Activated CD4-positive, alpha-beta memory T cell treated with anti-CD3 and anti-CD28 coated beads for 36 hours (primary cell): ENCODE measurements around the gene OLA1. TPM values are rescaled to one million over a fixed set of nuclear protein-coding genes. Genes with fewer than 3 reads are reported as not detected.

Experiments
- CTCF ChIA-PET: fragments of 350-600 bp; sonication (Branson Sonifier 250); formaldehyde crosslinking; loops from one replicate; lab custom pipeline; 2021; ENCODE audit warnings: antibody characterized with exemption, inconsistent platforms; lab: Charles Lee
- POLR2A ChIA-PET: fragments of 350-600 bp; sonication (Branson Sonifier 250); formaldehyde crosslinking; loops from one replicate; lab custom pipeline; 2021; ENCODE audit warnings: antibody characterized with exemption; lab: Charles Lee
- DNase-seq: peaks from one replicate; pipeline ENCODE4 v3.0.0-alpha.2; 2020
- H3K27ac Mint-ChIP-seq: one replicate; pipeline ENCODE4 v1.8.0; 2021; ENCODE audit warnings: mixed read lengths
- H3K27me3 Mint-ChIP-seq: one replicate; pipeline ENCODE4 v1.8.0; 2021; ENCODE audit warnings: mixed read lengths
- H3K36me3 Mint-ChIP-seq: one replicate; pipeline ENCODE4 v1.8.0; 2021; ENCODE audit warnings: mixed read lengths
- H3K4me1 Mint-ChIP-seq: one replicate; pipeline ENCODE4 v1.8.0; 2021; ENCODE audit warnings: low read depth, mixed read lengths
- H3K4me3 Mint-ChIP-seq: one replicate; pipeline ENCODE4 v1.8.0; 2021; ENCODE audit warnings: mild to moderate bottlenecking, mixed read lengths
- H3K9me3 Mint-ChIP-seq: one replicate; pipeline ENCODE4 v1.8.0; 2021; ENCODE audit warnings: mixed read lengths
- intact Hi-C: fragments of 100-400 bp; cut with micrococcal nuclease; formaldehyde crosslinking; loops from one replicate; pipeline ENCODE4 v1.15.1; 2023
- total RNA-seq, 2 experiments: library from RNA; stranded (reverse); gene quantifications; one replicate each; pipeline ENCODE4 v1.2.3, GENCODE V29; 2021

Gene OLA1
- total RNA-seq, 2 experiments from 2014 or later, result 111 to 117 TPM

DNA sequence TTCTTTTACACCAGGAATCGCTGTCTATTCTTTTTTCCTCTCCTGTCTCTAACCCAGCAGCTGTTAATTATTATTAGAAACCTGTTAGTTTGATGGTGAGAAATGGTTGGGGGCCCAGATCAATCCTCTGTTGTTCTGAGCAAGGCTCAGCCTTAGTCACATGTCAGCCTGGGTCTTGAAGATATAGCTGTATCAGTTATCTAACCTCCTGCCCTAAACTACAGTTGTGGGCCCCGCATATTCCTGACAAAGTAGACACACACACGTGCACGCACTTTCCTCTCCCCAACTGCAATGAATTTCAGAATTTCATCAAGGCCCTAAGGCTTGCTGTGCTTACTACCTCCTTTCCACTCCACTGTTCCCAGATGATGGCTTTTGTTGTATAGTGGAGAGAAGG, 54.6 kb downstream of the OLA1 start:
- peaks cover 4% of the 10 kb centered on the region for H3K4me1 Mint-ChIP-seq
- no peak overlapping the region for H3K4me3 Mint-ChIP-seq
- H3K36me3 Mint-ChIP-seq, result no peaks in the 10 kb centered on the region
- no peaks in the 10 kb centered on the region for H3K27me3 Mint-ChIP-seq
- DNase-seq, result no peak
- intact Hi-C loops, result no loop called here
- ChIA-PET POLR2A (no interaction called here), CTCF (no interaction called here)
- no peak overlapping the region for H3K27ac Mint-ChIP-seq
- no peaks in the 10 kb centered on the region for H3K9me3 Mint-ChIP-seq

DNA sequence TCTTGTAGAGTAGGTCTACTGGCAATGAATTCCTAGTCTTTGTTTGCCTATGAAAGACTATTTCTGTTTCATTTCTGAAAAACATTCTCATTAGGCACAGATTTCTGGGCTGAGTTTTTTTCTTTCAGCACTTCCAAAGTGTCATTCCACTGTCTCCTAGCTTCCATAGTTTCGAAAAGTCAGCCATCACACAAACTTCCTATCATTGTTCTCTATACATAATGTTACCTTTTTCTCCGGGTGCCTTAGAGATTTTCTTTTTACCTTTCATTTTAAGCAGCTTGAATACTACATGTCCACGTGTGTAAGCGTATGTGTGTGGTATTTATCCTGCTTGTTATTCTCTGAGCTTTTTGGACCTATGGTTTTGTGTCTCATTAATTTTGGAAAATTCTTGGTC, 55.7 kb downstream of the OLA1 start:
- H3K27ac Mint-ChIP-seq, result no peak overlapping the region
- no peak overlapping the region for H3K4me3 Mint-ChIP-seq
- H3K9me3 Mint-ChIP-seq, result no peaks in the 10 kb centered on the region
- ChIA-PET POLR2A (no interaction called here), CTCF (no interaction called here)
- H3K4me1 Mint-ChIP-seq, result peaks cover 4% of the 10 kb centered on the region
- intact Hi-C loops, result no loop called here
- H3K36me3 Mint-ChIP-seq, result no peaks in the 10 kb centered on the region
- H3K27me3 Mint-ChIP-seq, result no peaks in the 10 kb centered on the region
- no peak for DNase-seq

GRCh38 chr2:174191342-174192074, 56.8 kb downstream of the OLA1 start:
- ChIA-PET CTCF (no interaction called here), POLR2A (no interaction called here)
- no peaks in the 10 kb centered on the region for H3K9me3 Mint-ChIP-seq
- intact Hi-C loops, result no loop called here
- no peak for DNase-seq
- peaks cover 4% of the 10 kb centered on the region for H3K4me1 Mint-ChIP-seq
- no peak overlapping the region for H3K27ac Mint-ChIP-seq
- no peak overlapping the region for H3K4me3 Mint-ChIP-seq
- no peaks in the 10 kb centered on the region for H3K36me3 Mint-ChIP-seq
- no peaks in the 10 kb centered on the region for H3K27me3 Mint-ChIP-seq

GRCh38 chr2:174184915-174185314, 63.4 kb downstream of the OLA1 start:
- no peak for DNase-seq
- CTCF ChIA-PET, result no interaction called here
- peaks cover 6% of the 10 kb centered on the region for H3K4me1 Mint-ChIP-seq
- intact Hi-C loops, result no loop called here
- POLR2A ChIA-PET, result no interaction called here
- no peak overlapping the region for H3K4me3 Mint-ChIP-seq
- no peaks in the 10 kb centered on the region for H3K27me3 Mint-ChIP-seq
- no peaks in the 10 kb centered on the region for H3K9me3 Mint-ChIP-seq
- H3K27ac Mint-ChIP-seq, result no peak overlapping the region
- peaks cover 8% of the 10 kb centered on the region for H3K36me3 Mint-ChIP-seq

DNA sequence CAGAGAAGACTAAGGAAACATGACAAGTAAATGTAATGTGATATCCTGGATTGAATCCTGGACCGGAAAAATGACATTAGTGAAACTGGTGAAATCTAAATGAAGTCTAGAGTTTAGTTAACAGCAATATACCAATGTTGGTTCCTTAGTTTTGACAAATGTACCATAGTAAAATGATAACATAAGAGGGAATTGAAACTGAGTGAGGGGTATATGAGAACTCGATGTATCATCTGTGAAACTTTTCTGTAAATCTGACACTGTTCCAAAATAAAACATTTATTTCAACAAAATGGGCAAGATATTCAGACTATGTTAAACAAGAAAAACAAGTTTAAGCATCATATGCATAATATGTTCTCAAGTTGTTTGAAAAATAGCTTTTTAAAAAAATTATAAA, 63.8 kb downstream of the OLA1 start:
- intact Hi-C loops, result no loop called here
- no peak for DNase-seq
- Mint-ChIP-seq H3K27me3 (no peaks in the 10 kb centered on the region), H3K4me1 (peaks cover 4% of the 10 kb centered on the region), H3K9me3 (no peaks in the 10 kb centered on the region), H3K36me3 (peaks cover 8% of the 10 kb centered on the region), H3K4me3 (no peak overlapping the region), H3K27ac (no peak overlapping the region)
- ChIA-PET POLR2A (no interaction called here), CTCF (no interaction called here)

GRCh38 chr2:174183076-174183475, 65.3 kb downstream of the OLA1 start:
- Mint-ChIP-seq H3K4me3 (no peak overlapping the region), H3K36me3 (peaks cover 8% of the 10 kb centered on the region), H3K27ac (no peak overlapping the region), H3K9me3 (no peaks in the 10 kb centered on the region), H3K4me1 (peaks cover 1% of the 10 kb centered on the region), H3K27me3 (no peaks in the 10 kb centered on the region)
- ChIA-PET POLR2A (no interaction called here), CTCF (no interaction called here)
- intact Hi-C loops, result no loop called here
- DNase-seq, result no peak

DNA sequence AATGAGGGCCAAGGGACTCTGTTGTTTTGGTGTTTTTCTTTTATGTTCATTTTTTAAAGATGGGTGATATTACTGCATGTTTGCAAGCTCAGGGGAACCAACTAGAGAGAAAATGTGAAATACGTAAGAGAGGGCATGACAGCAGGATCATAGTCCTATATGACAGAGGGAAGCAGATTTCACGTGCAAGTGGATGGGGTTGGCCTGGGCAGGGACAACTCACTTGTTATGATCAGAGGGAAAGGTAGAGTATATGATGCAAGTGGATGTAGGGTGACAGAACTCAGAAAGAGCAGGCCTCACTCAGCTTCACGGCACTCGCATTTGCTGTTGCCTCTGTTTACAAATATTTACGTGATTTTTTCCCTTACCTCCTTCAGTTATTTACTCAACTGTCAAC, 67.0 kb downstream of the OLA1 start:
- Mint-ChIP-seq H3K27ac (no peak overlapping the region), H3K4me3 (no peak overlapping the region), H3K27me3 (no peaks in the 10 kb centered on the region), H3K4me1 (peaks cover 5% of the 10 kb centered on the region), H3K9me3 (peaks cover 7% of the 10 kb centered on the region), H3K36me3 (peaks cover 16% of the 10 kb centered on the region)
- ChIA-PET CTCF (interaction anchor here (0.6 kb wide), 1 partner anchor 1128 kb away, joined by 3 read pairs; no protein-coding TSS in a partner anchor), POLR2A (no interaction called here)
- no peak for DNase-seq
- intact Hi-C loops, result no loop called here

- ChIA-PET CTCF (interaction anchor here (0.6 kb wide), 1 partner anchor 1128 kb away, joined by 3 read pairs; no protein-coding TSS in a partner anchor), POLR2A (no interaction called here)
- Mint-ChIP-seq H3K9me3 (peaks cover 13% of the 10 kb centered on the region), H3K4me1 (peaks cover 5% of the 10 kb centered on the region), H3K27me3 (no peaks in the 10 kb centered on the region), H3K36me3 (peaks cover 18% of the 10 kb centered on the region), H3K4me3 (no peak overlapping the region), H3K27ac (no peak overlapping the region)
- DNase-seq, result no peak
- intact Hi-C loops, result no loop called here
Observed at GRCh38 chr2:174180726-174181236, 67.6 kb downstream of the OLA1 start.

- H3K27me3 Mint-ChIP-seq, result no peaks in the 10 kb centered on the region
- H3K27ac Mint-ChIP-seq, result no peak overlapping the region
- DNase-seq, result no peak
- H3K4me3 Mint-ChIP-seq, result no peak overlapping the region
- peaks cover 20% of the 10 kb centered on the region for H3K36me3 Mint-ChIP-seq
- ChIA-PET POLR2A (no interaction called here), CTCF (interaction anchor here (0.6 to 1.5 kb wide), 2 partner anchors 42 to 99 kb away, joined by 3 read pairs; no protein-coding TSS in a partner anchor)
- H3K9me3 Mint-ChIP-seq, result peaks cover 18% of the 10 kb centered on the region
- peaks cover 5% of the 10 kb centered on the region for H3K4me1 Mint-ChIP-seq
- intact Hi-C loops, result no loop called here
Observed at GRCh38 chr2:174180165-174180724, 68.1 kb downstream of the OLA1 start.

DNA sequence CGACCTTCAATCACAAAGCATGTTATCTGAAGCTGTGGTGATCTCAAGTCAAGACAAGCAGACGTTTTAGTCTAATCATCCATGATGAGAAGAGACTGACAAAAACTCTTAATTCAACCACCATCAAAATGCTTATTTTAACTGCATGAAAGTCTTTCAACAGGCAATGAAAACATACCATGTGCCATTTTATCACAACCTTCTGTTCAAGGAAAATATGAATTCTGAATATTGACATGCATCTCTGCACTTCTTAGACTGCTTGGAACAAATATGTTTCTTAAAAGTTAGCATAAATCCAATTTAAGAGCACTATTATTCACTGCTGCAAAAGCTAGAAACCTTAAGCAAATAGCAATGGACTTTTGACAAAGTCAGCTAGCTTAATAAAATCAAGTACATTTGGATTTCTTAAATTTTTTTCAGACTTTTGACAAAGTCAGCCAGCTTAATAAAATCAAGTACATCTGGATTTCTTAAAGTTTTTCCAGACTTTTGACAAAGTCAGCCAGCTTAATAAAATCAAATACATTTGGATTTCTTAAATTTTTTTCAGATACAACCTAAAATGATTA, 70.9 kb downstream of the OLA1 start:
- Mint-ChIP-seq H3K4me1 (peaks cover 10% of the 10 kb centered on the region), H3K27ac (no peak overlapping the region), H3K27me3 (no peaks in the 10 kb centered on the region), H3K9me3 (peaks cover 35% of the 10 kb centered on the region), H3K4me3 (no peak overlapping the region), H3K36me3 (peaks cover 42% of the 10 kb centered on the region)
- POLR2A ChIA-PET, result no interaction called here
- DNase-seq, result no peak
- CTCF ChIA-PET, result interaction anchor here (2.0 kb wide), 1 partner anchor 164 kb away, joined by 5 read pairs; no protein-coding TSS in a partner anchor
- intact Hi-C loops, result no loop called here

DNA sequence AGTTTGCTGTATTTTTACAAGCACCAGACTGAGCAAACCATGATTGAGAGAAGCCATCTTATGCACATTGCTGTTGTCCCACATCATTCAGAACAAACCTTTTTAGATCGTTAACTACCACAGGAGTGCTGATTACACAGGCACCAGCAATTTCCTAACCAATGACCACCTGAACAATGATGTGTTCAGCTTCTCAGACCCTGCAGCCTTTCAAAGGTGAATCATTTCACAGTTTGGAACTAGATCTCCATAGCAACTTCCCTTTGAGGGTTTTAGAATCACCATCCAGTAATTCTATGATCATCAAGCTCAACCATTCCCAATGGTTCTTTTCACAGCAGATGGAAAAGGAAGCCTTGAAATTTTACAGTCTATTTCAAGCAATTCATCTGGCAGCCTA, 71.4 kb downstream of the OLA1 start:
- no peaks in the 10 kb centered on the region for H3K27me3 Mint-ChIP-seq
- peaks cover 10% of the 10 kb centered on the region for H3K4me1 Mint-ChIP-seq
- ChIA-PET CTCF (interaction anchor here (2.0 kb wide), 1 partner anchor 164 kb away, joined by 5 read pairs; no protein-coding TSS in a partner anchor), POLR2A (no interaction called here)
- peaks cover 46% of the 10 kb centered on the region for H3K36me3 Mint-ChIP-seq
- H3K4me3 Mint-ChIP-seq, result no peak overlapping the region
- no peak for DNase-seq
- H3K27ac Mint-ChIP-seq, result no peak overlapping the region
- H3K9me3 Mint-ChIP-seq, result peaks cover 40% of the 10 kb centered on the region
- intact Hi-C loops, result no loop called here

GRCh38 chr2:174174741-174175140, 73.6 kb downstream of the OLA1 start:
- no peak overlapping the region for H3K27ac Mint-ChIP-seq
- DNase-seq, result no peak
- CTCF ChIA-PET, result interaction anchor here (0.6 kb wide), 1 partner anchor 175 kb away, joined by 3 read pairs; no protein-coding TSS in a partner anchor
- POLR2A ChIA-PET, result interaction anchor here (0.6 kb wide), 1 partner anchor 624 kb away, joined by 4 read pairs; no protein-coding TSS in a partner anchor
- peaks cover 54% of the 10 kb centered on the region for H3K9me3 Mint-ChIP-seq
- H3K4me3 Mint-ChIP-seq, result no peak overlapping the region
- peaks cover 10% of the 10 kb centered on the region for H3K4me1 Mint-ChIP-seq
- peaks cover 43% of the 10 kb centered on the region for H3K36me3 Mint-ChIP-seq
- intact Hi-C loops, result no loop called here
- H3K27me3 Mint-ChIP-seq, result no peaks in the 10 kb centered on the region
